Activated T-cell treated with anti-CD3 and anti-CD28 coated beads, Interleukin-2, amount 50 U/mL, for 1 hour (primary cell): ENCODE results near the gene FASTKD1.
"Not testable (repeated sequence)": the region's sequence is repeated elsewhere in the genome, so short reads cannot be mapped to it uniquely, and the experiment has no call there.

ENCODE experiments used
- DNase-seq: peaks from one replicate; pipeline ENCODE4 v3.0.0-alpha.2; 2020

Gene FASTKD1, protein sequence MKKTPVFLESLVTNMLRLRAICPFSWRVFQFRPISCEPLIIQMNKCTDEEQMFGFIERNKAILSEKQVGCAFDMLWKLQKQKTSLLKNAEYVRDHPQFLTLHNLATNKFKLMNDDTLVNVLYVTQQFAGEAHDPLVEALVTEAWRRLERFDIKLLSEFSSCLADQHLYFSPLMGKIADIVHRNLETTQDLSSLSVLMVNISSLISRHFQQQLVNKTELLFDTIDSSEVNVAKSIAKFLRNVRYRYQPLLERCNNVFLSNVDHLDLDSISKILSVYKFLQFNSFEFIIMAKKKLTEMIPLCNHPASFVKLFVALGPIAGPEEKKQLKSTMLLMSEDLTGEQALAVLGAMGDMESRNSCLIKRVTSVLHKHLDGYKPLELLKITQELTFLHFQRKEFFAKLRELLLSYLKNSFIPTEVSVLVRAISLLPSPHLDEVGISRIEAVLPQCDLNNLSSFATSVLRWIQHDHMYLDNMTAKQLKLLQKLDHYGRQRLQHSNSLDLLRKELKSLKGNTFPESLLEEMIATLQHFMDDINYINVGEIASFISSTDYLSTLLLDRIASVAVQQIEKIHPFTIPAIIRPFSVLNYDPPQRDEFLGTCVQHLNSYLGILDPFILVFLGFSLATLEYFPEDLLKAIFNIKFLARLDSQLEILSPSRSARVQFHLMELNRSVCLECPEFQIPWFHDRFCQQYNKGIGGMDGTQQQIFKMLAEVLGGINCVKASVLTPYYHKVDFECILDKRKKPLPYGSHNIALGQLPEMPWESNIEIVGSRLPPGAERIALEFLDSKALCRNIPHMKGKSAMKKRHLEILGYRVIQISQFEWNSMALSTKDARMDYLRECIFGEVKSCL

DNA sequence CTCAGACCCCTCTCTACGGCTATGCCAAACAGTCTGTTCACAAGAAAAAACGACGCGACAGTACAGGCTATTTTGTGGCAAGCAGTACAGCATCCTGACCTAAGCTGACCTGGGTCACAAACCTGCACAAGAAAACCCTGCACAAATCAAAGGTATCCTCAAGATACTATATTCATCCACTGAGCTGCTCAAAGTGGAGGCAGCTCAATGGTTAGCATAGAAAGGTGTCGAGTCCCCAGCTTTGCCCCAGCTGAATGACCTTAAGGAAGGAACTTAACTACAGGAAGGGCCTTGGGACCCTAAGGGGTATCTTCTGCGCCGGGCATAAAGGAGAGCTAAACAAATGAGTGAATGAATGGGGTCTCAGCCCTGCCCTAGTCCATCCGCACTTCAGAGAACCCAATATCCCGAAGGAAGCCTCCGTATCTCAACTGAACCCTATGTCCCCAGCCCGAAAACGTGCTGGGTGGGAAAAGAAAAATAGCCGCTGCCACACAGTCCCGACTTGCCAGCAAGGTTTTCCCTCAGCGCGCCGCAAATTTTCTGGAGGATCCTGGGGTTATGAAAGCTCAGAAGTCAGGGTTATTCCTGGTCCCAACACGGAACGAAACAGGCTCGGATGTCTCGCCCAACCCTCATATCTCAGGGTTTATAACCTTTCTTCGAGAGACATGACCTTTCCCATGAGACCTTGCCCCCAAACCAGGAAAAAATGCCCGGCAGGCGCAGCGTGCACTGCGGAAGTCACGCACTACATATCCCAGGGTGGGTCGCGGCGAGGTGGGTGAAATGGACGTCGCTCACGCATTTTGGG, at the start of gene FASTKD1:
TSS of gene FASTKD1 (minus strand) at position 706 of the 814 bp plus-strand sequence. CDS start 1,836 bp downstream, outside the sequence.
- DNase-seq = peak; percentile 83

DNA sequence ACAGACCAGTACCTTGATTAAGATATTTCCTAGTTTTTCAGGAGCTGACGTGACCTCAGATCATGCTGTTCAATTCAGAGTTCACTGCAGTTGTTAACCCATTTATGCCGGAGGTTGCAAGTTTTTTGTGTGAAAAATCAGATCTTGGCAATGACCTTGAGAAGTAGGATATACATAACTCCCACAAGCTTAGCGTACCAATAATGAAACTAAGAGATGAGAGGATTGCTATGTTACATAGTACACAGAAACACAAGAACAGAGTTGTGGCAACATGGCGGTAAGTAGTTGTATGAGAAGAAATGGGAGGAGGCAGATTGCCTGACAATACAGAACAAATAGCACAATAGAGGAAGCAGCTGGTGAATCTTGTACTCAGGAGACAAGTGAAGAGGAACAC, 49.6 kb upstream of the FASTKD1 start:
- no peak for DNase-seq

DNA sequence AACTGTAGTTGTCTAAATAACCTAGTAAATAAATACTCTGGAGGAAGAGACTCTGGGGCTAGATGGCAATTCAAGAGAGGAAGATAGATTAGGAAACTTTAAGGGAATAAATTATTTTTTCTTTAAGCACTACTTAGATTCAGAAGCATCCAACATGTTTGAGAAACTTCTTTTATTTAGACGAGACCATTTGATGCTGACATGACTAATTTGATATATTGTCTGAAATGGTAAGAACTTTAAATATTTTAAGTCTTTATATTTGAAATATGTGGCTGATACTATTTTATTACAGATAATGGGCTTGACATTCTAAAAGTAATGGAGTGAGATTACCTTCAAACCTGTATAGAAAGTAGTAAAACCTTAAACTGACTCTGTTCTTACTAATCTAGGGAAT, 46.8 kb upstream of the FASTKD1 start:
- no peak for DNase-seq

DNA sequence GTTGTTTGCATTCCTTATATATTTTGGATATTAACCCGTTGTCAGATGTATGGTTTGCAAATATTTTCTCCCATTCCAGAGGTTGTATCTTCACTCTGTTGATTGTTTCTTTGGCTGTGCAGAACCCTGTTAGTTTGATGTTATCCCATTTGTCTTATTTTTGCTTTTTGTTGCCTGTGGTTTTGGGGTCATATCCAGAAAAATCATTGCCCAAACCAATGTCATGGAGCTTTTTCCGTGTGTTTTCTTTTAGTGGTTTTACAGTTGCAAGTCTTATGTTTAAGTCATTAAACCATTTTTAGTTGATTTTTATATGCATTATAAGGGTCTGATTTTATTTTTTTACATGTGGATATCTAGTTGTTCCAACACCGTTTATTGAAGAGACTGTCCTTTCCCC, 46.3 kb upstream of the FASTKD1 start:
- no peak for DNase-seq

DNA sequence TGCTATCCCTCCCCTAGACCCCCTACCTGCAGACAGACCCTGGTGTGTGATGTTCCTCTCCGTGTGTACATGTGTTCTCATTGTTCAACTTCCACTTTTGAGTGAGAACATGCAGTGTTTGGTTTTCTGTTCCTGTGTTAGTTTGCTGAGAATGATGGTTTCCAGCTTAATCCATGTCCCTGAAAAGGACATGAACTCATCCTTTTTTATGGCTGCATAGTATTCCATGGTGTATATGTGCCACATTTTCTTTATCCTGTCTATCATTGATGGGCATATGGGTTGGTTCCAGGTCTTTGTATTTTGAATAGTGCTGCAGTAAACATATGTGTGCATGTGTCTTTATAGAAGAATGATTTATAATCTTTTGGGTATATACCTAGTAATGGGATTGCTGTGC, 42.3 kb upstream of the FASTKD1 start:
- DNase-seq = not testable (repeated sequence)

DNA sequence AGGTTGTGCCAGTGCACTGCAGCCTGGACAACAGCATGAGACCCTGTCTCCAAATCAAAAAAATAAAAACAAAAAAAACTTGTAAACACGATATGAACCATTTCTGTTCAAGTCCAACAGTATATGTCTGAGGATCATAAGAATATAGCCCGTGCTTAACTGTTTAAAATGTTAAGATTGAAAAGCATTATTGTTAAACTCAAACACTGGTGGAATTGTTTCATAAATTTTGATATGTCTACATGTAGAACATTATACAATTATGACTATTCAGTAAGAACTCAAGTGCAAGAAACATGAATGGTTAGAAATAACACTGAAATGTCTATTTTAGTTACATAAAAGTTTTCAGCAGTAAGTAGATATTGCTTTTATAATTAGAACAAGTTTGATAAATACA, 40.2 kb upstream of the FASTKD1 start:
- no peak for DNase-seq

DNA sequence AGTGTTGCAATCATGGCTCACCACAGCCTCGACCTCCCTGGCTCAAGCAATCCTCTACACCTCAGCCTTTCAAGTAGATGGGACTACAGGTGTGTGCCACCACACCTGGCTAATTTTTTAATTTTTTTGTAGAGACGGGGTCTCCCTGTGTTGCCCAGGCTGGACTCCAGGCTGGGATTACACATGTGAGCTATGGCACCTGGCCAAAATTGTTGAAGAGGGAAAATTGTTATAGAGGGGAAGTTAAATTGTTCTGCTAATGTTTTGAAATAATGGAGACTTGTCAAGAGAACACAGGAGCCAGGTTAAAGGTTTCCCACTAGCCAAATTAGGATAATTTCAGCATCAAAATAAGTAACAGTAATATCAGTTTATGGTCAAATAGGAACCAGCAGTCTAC, 35.6 kb upstream of the FASTKD1 start:
- no peak for DNase-seq

DNA sequence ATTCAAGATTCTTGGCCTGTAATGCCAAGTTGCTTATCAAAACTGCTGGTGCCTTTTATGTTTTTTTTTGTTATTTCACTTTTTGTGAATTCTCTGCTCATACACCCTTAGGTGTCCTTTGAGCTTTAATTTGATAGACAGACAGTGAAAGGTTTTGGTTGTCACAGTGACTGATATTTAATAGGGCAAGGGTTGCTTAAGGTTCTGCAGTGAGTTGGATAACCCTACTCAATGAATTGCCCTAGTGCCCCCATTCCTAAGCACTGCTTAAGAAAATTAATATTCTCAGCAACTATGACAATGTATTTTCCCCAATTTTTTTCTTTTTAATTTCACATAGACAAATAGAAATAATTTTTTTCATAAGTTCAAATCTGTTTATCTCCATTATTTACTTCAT, 25.9 kb upstream of the FASTKD1 start:
- no peak for DNase-seq

DNA sequence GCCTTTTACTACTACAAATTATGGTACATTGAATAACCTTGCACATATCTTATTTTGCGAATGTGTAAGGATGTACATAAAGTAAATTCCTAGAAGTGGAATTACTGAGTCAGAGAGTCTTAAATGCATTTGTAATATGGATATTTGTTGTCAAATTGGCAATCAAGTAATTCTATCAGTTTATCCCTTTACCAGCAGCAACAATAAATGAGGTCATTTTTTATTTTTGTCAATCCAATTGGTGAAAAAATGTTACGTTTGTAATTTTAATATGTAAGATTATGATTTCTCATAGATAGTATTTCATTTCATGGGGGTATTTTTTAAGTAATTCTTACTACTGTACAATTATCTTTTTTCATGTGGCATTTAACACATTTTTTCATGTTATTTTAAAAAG, 25.3 kb upstream of the FASTKD1 start:
- no peak for DNase-seq

DNA sequence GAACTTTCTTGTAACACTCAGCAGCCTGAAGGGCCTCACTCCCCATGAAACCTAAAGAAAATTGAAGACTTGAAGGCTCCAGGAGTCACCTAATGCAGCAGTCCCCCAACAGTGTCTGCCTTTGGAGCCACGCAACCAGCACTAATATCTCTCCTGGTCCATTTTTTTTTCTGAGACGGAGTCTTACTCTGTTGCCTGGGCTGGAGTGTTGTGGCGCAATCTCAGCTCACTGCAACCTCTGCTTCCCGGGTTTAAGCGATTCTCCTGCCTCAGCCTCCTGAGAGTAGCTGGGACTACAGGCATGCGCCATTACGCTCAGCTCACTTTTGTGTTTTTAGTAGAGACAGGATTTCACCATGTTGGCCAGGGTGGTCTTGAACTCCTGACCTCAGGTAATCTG, 22.9 kb upstream of the FASTKD1 start:
- DNase-seq = not testable (repeated sequence)

DNA sequence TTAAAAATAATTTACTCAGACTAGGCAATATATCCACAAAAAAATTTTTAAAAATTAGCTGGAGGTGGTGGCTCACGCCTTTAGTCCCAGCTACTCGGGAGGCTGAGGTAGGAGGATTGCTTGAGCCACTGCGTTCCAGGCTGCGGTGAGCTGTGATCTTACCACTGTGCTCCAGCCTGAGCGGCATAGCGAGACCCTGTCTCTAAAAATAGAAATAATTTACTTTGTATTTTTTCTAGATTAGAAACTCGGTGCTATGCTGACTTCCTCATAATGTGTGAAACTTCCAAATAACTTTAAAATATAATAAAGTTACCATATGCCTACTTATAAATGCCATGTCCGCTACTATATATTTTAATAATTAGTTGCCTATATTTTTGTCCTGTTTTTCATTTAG, 17.1 kb upstream of the FASTKD1 start:
- no peak for DNase-seq

DNA sequence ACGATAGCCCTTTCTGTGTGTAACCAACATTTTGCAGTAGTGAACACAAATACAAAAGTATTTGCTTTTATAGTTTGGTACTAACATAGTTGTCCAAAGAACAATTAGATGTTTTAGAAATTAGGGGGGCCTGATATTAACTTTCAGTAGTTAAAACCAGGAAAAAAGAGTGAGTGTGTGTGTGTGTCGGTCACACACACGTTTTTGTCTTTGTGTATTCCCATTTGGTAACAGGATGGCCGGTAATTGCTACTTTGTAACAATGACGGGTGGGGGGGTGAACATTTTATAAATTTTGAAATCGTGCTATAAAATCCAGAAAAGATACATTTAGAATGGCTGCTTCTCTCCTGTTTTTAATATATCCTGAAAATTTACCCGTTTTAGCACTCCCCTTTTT, 12.0 kb upstream of the FASTKD1 start:
- DNase-seq = no peak

DNA sequence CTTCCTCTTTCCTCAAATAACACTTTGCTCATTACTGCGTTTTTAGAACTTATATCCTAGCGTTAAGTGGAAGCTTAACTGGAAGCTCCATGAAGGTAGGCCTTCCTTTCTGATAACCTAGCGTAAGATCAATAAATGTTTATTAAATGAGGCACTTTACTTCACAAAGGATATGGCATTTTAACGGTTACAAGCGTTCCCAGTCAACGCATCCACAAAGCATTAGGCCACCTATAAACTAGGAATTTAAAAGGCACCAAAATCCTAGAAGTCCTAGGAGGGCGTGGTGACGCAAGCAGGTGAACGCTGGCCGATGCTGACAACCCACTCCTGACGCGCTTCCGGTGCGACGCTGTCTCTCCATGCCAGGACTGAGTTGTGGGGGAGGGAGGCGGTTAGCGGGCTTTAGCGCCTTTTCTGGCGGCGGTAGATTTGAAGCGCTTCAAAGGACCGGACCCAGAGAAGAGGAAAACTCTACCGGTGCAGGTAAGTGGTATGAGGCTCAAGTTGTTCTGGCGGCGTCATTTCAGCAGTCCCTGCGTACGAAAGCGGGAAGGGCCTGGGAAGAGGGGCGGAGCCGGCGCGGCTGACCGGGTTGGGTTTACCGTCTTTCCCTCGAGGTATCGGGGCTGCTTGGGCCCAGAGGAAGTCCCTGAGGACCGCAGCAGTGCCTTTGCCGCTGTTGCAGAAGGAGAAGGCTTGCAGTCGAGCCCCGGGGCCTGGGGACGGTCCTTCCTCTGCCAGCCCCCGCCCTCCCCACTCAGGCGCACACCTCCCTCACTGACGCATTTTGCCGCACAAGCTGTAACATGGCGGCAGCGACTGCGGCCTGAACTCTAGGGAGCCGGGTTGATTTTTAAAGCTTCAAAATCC, 10.6 kb upstream of the FASTKD1 start, which contains the start of gene PPIG:
TSS of gene PPIG (plus strand) at position 347 of the 873 bp plus-strand sequence. CDS start 19,691 bp downstream, outside the sequence.
- DNase-seq = peak; percentile 85

DNA sequence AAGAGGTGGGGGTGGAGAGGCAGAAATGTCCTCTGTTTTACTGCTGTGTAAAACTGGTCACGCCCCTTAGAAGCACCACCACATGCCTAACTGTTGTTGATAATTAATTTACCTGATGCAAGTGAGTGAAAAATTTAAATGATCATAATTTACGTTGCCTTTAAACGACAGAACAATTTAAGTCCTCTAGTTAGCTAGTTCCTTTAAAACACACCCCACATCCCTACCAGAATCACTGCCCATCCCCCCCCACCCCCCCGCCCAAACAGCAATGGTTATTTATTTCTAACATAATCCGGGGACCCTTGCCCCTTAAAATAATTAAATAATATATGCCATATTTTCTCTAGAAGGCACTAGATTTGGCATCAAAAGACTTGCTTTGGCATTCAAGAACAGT, 9.9 kb upstream of the FASTKD1 start:
- DNase-seq = no peak

DNA sequence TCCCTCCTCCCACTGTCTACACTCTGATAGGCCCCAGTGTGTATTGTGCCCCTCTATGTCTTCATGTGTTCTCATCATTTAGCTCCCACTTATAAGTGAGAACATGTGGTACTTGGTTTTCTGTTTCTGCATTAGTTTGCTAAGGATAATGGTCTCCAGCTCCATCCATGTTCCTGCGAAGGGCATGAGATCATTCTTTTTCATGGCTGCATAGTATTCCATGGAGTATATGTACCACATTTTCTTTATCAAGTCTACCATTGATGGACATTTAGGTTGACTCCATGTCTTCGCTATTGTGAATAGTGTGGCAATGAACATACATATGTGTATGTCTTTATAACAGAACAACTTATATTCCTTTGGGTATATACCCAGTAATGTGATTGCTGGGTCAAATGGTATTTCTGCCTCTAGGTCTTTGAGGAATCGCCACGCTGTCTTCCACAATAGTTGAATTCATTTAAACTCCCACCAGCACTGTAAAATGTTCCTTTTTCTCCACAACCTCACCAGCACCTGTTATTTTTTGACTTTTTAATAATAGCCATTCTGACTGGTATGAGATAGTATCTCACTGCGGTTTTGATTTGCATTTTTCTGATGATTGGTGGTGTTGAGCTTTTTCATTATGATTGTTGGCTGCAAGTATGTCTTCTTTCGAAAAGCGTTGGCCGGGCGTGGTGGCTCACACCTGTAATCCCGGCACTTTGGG, 9.0 kb upstream of the FASTKD1 start:
- not testable (repeated sequence) for DNase-seq

DNA sequence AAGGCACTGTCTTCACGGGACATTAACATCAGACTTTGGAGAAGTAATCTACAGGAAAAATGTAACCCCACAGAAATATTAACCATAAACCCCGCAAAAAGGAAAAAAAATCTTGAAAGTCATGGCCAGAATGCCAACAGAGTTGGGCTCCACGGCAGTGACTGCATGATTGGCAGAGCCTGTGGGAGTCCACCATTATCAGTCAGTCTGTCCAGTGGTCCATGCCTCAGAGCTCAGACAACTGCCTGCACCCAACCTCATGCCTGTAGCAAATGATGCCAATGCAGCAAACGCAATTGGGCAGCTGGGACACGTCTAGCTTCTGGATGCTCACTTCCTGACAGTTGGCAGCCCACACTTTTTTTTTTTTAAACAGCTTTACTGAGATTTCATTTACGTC, 5.4 kb upstream of the FASTKD1 start:
- no peak for DNase-seq

DNA sequence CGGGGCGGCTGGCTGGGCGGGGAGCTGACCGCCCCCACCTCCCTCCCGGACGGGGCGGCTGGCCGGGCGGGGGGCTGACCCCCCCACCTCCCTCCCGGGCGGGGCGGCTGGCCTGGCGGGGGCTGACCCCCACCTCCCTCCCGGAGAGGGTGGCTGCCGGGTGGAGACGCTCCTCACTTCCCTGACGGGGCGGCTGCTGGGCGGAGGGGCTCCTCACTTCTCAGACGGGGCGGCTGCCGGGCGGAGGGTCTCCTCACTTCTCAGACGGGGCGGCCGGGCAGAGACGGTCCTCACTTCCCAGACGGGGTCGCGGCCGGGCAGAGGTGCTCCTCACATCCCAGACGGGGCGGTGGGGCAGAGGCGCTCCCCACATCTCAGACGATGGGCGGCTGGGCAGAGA, 1.6 kb upstream of the FASTKD1 start:
- not testable (repeated sequence) for DNase-seq

DNA sequence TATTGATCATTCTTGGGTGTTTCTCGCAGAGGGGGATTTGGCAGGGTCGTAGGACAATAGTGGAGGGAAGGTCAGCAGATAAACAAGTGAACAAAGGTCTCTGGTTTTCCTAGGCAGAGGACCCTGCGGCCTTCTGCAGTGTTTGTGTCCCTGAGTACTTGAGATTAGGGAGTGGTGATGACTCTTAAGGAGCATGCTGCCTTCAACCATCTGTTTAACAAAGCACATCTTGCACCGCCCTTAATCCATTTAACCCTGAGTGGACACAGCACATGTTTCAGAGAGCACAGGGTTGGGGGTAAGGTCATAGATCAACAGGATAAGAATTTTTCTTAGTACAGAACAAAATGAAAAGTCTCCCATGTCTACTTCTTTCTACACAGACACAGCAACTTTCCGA, 874 bp upstream of the FASTKD1 start:
- not testable (repeated sequence) for DNase-seq

DNA sequence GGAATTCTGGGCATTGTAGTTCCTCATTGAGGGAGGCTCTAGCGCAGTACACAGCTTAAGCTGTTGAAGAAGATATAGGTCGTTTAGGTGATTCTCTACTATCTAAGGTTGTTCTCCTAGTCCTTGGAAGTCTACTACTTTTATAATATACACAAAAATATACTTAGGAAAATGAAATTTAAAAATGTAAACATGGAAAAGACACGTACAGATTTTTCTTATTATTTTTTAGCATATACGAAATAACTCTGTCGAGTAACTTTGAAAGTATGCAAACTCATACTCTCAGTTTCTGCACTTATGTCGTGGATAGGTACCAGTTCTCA, 272 bp upstream of the FASTKD1 start:
- DNase-seq = no peak

DNA sequence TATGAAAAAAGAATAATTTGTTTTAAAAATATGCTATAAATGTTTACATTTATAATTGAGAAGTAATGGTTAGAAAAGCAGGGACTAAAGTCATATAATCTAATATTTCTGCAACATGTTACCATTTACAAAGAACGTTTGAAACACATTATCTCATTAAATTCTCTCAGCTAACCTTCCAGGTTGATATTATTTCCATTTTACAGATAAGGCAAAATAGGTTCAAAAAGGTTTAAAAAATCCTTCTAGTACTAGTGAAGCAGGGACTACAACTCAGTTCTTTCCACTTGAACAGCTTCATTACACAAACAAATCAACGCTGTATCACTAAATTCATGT, 875 bp downstream of the FASTKD1 start:
- no peak for DNase-seq

DNA sequence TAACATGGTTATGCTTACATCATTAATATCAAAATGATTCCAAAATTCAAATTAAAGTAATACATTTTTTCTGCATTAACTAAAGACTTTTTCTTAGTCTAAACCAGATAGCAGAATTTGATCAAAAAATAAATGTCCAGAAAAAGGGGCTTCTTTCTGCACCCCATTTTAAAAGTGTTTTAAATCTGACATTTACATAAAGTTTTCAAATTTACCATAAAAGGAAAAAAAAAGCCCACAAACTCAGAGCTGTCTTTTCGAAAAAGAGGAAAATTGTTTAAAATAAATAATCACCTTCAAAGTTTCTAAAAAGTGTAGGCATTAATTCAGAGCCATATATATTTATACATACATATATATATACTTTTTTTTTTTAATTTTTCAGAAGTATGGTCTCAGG, 1.5 kb downstream of the FASTKD1 start:
- DNase-seq = no peak

DNA sequence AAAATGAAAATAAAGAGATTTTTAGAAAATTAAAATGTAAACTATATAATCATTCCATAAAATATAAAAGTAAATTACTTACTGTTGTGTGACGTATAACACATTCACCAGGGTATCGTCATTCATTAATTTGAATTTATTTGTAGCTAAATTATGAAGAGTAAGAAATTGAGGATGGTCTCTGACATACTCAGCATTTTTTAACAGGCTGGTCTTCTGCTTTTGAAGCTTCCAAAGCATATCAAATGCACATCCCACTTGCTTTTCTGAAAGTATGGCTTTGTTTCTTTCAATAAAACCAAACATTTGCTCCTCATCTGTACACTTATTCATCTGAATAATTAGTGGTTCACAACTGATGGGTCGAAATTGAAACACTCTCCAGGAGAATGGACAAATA, 2.1 kb downstream of the FASTKD1 start:
- DNase-seq = no peak
